Brain pericyte (primary cell): ENCODE results near the gene NSUN3.
"Not testable (repeated sequence)": the region's sequence is repeated elsewhere in the genome, so short reads cannot be mapped to it uniquely, and the experiment has no call there.

Experiments used
- DNase-seq: peaks from one replicate; pipeline ENCODE4 v3.0.0-alpha.2; 2012; ENCODE audit warnings: low read depth, low spot score

The NSUN3 gene

DNA sequence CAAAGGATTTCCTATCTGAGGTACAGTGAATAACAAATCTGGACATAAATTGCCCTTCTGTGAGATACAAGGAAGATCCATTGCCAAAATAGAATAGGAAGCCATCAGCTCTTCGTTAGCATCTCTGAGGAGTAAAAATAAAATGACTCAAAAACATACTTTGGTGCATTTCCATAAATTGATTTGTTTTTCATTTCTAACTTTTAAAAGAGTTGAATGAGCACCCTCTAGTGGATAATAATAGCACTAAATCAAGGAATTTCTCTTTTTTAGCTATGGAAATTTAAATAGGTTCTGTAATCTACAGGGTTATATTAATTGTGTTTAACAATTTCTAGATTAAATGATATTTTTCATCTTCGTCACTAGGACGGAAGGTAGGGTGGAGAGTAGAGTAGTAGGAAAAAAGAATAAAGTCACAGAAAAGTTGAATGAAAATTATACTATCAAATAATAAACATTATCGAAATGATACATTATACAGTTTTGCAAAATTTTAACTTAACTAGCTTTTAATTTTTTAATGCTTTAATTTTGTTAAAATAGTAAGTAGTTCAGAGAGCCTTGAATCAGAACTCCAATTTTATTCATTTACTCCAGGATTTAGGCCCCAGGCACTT lies 6.4 kb downstream of the NSUN3 start:
- no peak for DNase-seq

DNA sequence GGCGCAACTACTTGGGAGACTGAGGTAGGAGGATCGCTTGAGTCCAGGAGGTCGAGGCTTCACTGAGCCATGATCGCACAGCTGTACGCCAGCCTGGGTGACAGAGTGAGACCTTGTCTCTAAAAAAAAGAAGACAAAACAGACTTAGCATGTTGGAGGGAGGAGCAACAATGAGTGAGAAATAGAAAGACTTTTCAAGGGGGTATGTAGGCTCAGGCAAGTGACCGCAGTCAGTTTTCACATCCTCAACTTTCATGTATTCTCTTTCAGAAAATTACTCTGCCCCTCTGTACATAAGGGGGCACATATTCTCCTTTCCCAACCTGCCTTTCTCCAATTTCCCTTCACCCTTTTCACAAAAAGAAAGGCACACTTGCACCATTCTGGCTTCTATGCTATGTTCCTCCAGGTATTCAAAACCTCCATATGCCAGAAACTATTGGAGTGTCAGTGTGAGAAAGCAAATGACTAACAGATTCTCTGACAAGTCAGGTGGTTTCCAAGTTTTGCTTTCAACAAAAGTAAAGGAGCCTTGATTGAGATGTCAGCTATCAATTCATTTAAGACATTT lies 7.6 kb downstream of the NSUN3 start:
- DNase-seq = no peak

DNA sequence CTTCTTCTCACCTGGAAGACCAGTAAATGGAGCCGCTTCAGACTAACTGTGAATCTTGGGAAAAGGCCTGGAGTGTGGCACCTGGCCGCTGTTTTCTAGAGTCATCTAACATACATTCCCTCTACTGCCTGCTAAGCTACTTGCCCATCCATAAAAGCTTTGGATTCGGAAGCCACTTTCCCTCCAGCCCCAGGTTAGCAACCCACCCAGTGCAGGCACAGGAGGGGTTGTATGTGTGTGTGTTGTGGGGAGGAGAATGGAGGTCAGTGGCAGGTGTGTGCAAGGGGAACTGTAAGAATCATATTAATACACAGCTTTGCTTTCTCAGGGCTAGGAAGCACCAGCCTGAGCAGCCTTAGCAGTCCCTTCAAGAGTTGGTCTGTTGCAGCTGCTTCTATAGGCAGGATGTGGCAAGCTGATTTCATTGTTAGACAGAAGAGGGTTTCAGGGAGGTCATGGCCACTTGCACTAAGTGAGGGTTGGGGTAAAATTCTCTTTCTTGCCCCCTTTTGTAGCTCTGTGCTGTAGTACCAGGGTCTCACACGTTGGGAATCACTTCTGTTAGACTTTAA lies 8.9 kb downstream of the NSUN3 start:
- no peak for DNase-seq

- no peak for DNase-seq
Observed at GRCh38 chr3:94076055-94076454, 13.2 kb downstream of the NSUN3 start.

DNA sequence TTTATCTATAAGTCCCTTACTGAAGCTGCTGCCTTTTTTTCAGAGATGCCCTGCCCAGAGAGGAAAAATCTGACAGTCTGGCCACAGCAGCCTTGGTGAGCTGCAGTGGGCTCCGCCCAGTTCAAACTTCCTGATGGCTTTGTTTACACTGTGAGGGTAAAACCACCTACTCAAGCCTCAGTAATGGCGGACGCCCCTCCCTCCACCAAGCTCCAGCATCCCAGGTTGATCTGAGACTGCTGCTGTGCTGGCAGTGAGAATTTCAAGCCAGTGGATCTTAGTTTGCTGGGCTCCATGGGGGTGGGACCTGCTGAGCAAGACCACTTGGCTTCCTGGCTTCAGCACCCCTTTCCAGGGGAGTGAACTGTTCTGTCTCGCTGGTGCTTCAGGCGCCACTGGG lies 17.7 kb downstream of the NSUN3 start:
- DNase-seq = not testable (repeated sequence)

- DNase-seq = no peak
Observed at GRCh38 chr3:94081884-94082283, 19.0 kb downstream of the NSUN3 start.

DNA sequence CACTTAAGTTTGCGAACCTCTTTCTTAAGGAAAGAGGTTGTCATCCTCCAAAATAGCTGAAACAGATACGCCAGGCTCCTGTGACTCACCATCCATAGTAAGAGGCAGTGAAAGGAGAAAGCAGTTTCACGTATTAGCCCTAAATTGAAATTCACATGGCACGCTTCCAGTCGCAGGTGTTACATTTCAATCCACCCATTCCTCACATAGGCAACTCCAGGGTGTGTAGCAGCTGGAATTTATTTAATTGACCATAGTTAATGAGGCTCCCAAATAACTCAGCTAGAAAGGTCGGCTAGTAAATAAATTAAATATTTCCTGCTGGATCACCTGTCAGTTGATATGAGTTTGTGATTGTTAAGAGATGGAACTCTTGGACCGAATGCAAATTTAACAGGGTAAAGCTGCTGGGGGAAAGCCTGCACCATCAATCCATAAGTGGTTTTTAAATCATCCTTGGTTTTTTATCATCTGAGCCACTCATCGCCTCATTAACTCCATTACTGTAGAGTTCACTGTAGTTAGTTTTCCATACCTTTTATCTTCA lies 19.6 kb downstream of the NSUN3 start:
- no peak for DNase-seq

GRCh38 chr3:94083261-94083660 lies 20.4 kb downstream of the NSUN3 start:
- DNase-seq = no peak

DNA sequence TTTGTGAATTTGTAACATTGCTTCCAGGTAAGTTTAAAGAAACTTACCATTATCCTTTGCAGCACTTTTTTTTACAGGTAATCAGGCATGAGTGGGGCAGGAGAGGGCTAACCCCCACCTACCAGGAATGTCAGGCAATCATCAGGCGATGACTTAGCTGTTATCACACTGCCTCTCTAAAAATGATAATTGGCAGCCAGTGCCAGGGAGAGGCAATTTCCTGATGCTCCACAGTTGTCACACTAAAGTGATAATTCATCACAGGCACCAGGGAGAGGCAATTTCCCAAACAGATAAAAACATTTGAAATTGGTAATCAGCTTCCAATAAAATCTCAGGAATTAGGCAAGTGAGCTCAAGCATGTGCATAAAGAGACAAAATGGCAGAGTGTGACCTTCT lies 26.3 kb downstream of the NSUN3 start:
- DNase-seq = no peak

- no peak for DNase-seq
Observed at GRCh38 chr3:94092086-94092485, 29.2 kb downstream of the NSUN3 start.

GRCh38 chr3:94093151-94093550 lies 30.3 kb downstream of the NSUN3 start:
- no peak for DNase-seq

GRCh38 chr3:94095111-94095510 lies 32.2 kb downstream of the NSUN3 start:
- DNase-seq = no peak

- no peak for DNase-seq
Observed at GRCh38 chr3:94098452-94098851, 35.6 kb downstream of the NSUN3 start.

DNA sequence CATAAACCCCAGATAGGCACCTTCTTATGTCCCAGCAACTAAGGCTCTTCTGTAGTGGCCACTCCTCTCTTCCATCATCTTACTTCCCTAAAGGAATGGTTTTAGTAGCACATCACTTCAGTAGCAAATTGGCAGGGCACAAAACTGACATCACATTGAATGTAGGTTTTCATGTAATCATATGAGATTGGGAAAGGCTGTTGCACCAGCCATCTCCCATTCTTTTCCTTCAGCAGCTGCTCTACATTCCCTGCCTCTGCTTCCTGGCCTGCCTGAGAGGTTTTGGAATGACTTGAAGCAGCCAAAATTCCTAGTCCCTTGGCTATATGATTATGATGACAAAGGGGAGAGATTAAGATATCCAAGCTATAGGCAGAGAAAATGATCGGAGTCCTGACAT lies 36.5 kb downstream of the NSUN3 start:
- DNase-seq = no peak

DNA sequence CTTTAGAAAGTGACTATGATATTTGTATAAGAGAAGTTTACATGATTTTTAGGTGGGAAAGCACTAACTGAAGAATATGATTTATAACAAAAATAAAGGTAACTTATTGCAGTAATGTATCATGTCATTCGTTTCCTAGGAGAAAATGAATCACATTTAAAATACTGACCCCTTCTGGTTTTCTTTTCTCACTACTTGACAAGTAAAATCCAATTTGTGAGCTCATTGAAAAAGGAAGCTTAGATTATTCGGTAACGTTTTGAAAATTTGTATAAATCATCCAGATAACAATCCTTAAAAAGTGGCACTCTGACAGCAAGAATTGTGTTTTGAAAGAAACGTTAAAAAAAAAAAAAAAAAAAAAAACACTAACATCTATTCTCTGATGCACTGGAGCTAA lies 39.0 kb downstream of the NSUN3 start:
- no peak for DNase-seq

GRCh38 chr3:94106268-94106667 lies 43.4 kb downstream of the NSUN3 start:
- no peak for DNase-seq

- DNase-seq = not testable (repeated sequence)
Observed at GRCh38 chr3:94110232-94110631, 47.4 kb downstream of the NSUN3 start.

GRCh38 chr3:94110854-94111253 lies 48.0 kb downstream of the NSUN3 start:
- DNase-seq = no peak

DNA sequence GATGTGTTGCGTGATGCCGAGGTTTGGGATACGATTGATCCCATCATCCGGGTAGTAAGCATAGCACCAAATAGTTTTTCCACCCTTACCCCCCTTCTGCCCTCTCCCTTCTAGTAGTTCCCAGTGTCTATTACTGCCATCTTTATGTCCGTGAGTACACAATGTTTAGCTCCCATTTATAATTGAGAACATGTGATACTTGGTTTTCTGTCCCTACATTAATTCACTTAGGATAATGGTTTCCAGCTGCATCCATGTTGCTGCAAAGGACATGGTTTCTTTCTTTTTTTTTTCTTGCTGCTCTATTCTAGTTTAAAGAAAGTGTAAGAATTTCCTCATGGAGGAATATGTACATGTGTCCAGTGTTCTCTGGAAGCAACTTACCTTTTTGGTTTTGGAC lies 51.8 kb downstream of the NSUN3 start:
- DNase-seq = no peak

GRCh38 chr3:94115482-94115881 lies 52.6 kb downstream of the NSUN3 start:
- DNase-seq = no peak

GRCh38 chr3:94117729-94118128 lies 54.9 kb downstream of the NSUN3 start:
- no peak for DNase-seq

DNA sequence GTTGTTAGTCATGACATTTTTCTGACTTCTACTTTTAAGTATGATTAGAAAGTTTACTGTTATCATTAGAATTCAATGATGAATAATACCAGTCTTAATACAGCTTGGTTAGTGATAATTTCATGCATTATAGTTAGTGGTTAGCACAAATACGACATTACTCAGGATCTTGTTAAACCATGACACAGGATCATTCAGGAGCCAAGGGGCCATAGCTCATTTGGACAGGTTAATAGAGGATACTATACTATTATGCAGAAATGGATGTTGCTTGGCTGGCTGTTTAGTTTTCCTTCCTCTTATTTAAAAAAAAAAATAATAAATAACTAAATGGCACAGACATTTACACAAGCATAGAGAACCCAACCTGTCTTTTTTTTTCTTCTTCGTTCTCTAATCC lies 55.5 kb downstream of the NSUN3 start:
- no peak for DNase-seq

GRCh38 chr3:94121161-94121560 lies 58.3 kb downstream of the NSUN3 start:
- no peak for DNase-seq
